NCI-H187 (cell line): ENCODE data around the gene METTL15.
"Not testable (repeated sequence)": the region's sequence is repeated elsewhere in the genome, so short reads cannot be mapped to it uniquely, and the experiment has no call there.

Experiments
- DNase-seq, 2 experiments: peaks; one replicate each; lab custom pipeline; 2025; lab: John Stamatoyannopoulos, UW

METTL15 gene

DNA sequence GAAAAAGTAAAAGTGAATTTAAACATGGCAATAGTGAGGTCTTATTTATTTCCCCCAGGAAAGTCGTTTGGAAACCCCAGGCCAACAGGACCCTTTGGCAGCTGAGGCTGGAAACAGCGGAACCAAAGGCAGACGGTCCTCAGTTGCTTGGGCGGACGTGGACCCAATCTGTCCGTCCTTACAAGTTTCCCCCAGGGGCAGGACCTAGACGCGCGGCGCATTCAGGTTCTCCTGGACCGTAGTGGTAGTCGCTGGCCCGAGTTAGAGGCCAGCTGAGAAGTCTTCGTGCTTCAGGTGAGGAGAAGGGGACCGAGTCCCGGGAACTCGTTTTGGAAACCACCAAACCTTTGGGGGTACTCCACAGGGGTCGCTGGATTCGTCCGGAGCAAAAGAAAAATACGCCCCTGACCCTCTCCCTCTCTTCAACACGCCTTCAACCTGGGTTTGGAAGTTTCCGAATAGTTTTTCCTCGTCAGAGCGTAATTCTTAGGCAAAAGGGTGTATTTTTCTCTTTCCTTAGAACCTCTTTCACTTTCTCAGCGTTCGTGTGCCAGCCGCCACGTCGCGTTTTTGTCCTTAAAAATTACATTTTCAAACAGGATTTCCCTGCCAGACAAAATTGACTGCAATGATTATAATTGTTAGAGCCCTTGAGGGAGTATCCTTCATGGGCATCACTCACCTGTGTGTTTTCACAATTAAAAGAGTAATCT, 2.1 kb downstream of the METTL15 start:
- DNase-seq: peak; percentile 44 to 57

GRCh38 chr11:28110821-28111200, 2.6 kb downstream of the METTL15 start:
- no peak for DNase-seq

GRCh38 chr11:28114116-28114515, 5.9 kb downstream of the METTL15 start:
- no peak for DNase-seq

DNA sequence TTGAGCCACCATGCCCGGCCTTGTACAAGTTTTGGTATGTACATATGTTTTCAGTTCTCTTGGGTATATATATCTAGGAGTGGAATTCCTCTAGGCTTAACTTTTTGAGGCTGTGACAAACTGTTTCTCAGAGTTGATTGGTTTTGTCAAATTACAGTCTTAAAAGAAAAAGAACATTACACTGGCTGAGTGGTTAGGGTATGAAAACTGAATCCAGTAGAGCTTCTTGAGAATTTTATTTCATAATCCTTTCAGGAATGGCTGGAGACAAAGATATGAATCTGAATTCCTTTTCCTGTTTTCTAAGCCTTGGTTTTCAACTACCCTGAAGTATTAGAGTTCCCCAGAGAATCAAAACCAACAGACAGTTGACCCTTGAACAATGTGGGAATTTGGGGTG, 6.5 kb downstream of the METTL15 start:
- no peak for DNase-seq

DNA sequence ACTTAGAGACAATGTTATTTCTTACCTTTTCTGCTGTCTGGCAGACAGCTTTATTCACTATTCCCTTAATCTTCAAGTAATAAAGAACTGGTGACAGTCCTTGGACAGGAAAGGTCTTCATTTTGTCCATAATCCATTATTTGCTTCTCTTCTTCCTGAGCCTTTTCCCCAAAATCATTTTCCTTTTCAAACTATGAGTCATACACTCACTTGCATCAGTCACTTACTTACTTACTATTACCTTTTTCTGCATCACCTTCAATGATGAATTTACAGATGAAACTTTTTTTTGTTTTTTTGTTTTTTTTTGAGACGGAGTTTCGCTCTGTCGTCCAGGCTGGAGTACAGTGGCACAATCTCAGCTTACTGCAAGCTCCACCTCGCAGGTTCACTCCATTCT, 9.5 kb downstream of the METTL15 start:
- no peak for DNase-seq

DNA sequence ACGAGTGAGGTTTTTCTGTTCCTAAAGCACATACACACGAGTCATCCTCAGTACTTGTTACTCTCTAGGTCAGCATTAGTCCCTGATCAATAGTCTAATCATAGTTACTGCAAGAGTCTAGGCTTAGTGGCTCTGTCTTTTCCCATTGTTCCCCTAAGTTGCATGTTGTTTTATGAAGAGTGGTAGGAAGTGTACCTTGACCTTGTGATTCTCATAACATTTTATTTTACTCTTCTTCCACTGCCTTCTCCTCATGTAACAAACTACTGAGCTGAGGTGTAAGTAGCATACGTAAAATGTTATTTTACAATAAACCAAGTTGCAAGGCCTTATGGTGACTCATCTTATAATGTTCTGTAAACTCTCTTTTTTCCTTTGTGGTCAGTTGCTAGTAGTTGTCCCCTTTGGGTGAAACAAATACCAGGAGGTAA, 15.0 kb downstream of the METTL15 start:
- DNase-seq: no peak

DNA sequence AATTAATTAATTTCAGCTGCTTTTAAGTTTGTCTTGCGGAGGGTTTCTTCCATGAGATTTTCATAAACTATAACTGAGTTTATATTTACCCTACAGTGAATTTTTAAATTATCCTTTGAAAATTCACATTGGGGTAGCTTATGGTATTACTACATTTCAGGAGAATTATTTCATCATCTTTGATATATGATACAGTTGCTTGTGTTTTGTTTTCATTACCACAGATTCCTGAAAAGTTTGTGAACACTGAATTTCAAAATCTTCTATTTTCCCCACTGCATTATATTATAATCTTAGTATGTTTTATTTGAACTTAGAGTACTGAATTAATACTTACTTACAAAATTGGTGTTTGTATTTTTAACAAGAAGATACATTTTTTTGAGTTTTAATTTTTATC, 24.4 kb downstream of the METTL15 start:
- DNase-seq: no peak

DNA sequence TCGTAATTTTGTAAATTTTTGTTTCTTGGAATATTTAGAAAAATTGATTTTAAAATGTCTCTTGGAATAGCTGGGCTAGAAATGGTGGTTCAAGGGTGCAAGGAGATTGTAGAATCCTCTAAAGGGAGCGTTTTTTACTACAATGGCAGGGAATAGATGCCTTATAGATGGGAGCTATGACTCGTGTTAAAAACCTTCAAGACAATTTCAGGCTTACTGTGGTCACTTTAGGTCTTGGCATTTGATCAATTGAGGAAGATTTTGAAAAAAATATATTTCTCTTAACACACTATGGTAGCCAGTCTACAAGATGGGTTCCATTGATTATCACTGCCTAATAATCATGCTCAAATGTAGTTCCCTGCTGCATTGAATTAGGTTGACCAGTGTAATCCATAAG, 25.0 kb downstream of the METTL15 start:
- DNase-seq: no peak

- not testable (repeated sequence) for DNase-seq
Observed at GRCh38 chr11:28136157-28136556, 28.0 kb downstream of the METTL15 start.

GRCh38 chr11:28137366-28137765, 29.2 kb downstream of the METTL15 start:
- no peak for DNase-seq

DNA sequence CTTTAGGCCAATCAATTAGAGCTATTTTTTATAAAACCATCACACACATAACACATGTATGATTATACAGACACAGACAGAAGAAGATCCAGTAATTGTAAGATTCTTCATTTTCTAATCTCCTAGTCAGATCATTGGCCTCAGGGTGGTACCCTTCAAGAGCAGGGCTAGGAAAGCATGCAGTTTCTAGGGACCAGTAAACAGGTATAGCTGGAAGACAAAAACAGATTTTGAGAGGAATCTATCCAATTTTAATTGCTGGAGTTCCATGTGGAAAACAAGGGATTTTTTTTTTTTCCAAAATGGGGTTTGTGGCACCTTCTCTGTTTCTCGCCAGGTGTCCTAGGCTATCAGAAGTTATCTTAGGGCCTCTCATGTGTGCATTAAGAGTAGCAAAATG, 29.6 kb downstream of the METTL15 start:
- no peak for DNase-seq

DNA sequence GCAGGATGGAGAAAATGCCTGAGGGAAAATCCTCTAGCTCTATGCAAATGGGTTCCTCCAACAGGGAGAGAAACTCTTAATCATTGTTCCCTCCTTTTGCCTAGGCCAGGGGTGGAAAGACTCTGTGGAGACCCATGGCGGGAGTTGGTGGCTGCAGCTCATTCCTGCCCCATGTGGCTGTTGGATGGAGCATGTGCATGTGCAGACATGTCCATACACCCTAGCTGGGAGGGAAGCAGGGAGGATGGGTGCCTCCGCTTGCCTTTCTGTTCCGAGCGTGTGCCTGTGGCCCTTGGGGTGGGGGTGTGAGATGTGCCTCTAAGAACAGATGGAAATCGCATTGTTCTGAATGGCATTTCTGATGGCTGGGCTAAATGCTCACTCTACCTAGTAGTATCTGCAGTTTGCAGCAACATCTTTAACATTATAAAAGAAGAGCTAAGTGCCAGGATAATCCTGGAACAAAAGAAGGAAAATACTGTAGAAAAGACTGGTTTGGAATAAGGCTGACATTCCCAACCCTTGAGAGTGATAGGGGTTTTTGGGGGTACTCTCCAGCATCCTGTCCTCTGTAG, 31.7 kb downstream of the METTL15 start:
- no peak for DNase-seq

DNA sequence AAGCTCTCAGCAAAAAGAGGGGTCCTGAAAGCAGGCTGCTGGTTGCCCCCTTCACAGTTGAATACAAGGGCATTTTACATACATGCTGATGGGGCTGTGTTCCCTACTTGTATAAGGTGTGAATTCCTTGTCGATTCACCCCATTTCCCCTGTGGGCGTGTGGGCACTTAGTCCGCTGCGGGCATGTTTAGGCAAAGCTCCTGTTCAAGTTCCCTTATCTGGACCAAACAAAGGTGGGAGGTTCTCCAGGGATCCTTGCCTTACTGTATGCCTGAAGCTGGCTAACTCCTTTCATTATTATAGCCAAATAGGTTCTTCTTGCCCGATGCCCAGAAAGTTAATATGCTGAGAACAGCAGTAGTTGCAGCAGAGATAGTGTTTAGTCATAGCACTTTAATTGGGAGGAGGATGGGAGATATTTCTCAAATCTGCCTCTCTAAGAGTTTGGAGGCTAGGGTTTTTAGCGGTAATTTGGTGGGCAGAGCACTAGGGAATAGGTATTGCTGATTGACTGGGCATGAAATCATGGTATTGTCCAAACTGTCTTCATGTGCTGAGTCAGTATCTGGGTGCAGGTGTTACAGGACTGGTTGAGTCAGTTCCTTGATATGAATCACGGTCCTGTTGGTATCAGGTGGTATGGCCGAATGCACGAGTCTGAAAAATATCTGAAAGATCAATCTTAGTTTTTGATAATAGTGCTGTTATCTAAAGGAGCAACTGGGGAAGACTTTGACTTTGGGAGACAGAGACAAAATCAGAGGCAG, 32.7 kb downstream of the METTL15 start:
- no peak for DNase-seq

DNA sequence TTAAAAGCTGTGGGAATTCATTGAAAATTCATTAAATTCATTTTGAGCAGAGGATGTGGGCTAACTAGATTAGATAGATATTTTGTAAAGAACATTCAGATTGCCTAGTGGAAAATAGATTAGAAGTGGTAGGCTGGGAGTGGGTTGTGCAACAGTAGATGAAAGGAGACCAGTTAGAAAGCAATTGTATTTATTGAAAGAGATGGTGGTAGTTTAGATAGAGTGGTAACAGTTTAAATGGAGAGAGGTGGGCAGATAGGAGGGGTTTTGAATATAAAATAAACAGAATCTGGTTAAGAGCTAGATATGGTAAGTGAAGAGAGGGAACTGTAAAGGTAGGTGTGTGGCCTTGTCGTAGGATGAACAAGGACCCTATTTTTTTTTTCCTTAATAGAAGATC, 34.5 kb downstream of the METTL15 start:
- DNase-seq: no peak

DNA sequence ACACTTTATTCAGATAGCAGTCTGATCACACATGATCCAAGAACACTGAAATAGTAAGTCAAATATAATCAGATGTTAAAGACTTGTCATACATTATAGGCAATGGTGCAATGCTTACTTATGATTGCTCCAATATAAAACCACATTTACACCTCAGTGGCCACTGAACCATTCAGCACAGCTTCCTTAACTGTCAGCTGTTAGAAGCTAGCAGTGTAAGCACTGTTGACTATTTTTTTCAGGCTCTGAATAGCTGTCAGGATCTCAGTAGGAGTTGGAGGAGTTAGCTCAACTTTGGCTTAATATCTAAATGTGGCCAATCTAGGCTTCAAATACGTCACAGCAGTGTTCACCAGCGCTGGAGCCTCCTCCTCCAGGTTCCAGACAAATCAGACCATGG, 36.6 kb downstream of the METTL15 start:
- DNase-seq: no peak

GRCh38 chr11:28146123-28146751, 38.0 kb downstream of the METTL15 start:
- no peak for DNase-seq

GRCh38 chr11:28152743-28153142, 44.6 kb downstream of the METTL15 start:
- DNase-seq: no peak

GRCh38 chr11:28153586-28153985, 45.4 kb downstream of the METTL15 start:
- no peak for DNase-seq

DNA sequence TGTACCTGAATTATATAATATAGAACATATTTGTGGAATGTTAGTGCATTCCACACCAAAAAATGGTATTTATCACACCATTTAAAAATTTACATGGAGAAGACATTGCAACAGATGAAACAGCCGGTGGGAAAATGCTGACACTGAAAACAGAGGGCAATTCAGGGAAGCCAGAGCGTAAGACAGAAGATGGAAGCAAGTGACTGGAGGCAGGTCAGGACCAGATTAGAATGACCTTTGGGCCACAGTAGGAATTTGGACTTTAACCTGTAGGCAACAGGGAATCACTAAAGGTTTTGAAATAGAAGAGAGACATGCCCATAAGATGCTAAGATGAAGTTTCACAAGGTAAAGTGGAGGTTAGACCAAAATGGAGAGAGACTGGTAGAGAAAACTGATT, 60.5 kb downstream of the METTL15 start:
- no peak for DNase-seq

GRCh38 chr11:28169816-28170215, 61.6 kb downstream of the METTL15 start:
- no peak for DNase-seq

- DNase-seq: no peak
Observed at GRCh38 chr11:28170759-28171158, 62.6 kb downstream of the METTL15 start.

- DNase-seq: no peak
Observed at GRCh38 chr11:28176351-28176750, 68.2 kb downstream of the METTL15 start.

- no peak for DNase-seq
Observed at GRCh38 chr11:28195449-28195848, 87.3 kb downstream of the METTL15 start.
